SH-SY5Y (cell line): ENCODE data around the gene CCNA2.

Experiments
- GATA2 ChIP-seq: IDR thresholded peaks from 2 replicates; pipeline ENCODE4 v1.6.1; 2011; ENCODE audit warnings: mild to moderate bottlenecking, low read depth, low read length
- GATA3 ChIP-seq: IDR thresholded peaks from 2 replicates; pipeline ENCODE4 v1.6.1; 2011; ENCODE audit warnings: low read depth, mild to moderate bottlenecking, low read length, moderate library complexity

The CCNA2 gene

DNA sequence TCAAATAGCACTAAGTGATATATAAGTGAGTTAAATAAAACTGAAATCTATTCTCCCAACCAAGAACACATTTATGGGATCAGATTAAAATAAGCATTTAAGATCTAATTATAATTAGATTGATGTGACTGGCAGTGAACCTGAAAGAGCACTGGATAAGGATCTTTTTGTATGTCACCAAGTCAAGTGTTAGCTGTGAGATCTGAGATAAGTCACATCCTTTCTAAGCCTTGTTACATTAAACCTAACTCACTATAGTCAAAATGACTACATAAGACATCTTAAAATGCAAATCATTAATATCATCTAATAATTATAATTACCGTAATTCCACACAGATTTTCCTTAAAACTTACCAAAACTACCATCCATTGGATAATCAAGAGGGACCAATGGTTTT, 1.6 kb downstream of the CCNA2 start:
- no peak for TF ChIP-seq GATA3
- no peak for TF ChIP-seq GATA2

DNA sequence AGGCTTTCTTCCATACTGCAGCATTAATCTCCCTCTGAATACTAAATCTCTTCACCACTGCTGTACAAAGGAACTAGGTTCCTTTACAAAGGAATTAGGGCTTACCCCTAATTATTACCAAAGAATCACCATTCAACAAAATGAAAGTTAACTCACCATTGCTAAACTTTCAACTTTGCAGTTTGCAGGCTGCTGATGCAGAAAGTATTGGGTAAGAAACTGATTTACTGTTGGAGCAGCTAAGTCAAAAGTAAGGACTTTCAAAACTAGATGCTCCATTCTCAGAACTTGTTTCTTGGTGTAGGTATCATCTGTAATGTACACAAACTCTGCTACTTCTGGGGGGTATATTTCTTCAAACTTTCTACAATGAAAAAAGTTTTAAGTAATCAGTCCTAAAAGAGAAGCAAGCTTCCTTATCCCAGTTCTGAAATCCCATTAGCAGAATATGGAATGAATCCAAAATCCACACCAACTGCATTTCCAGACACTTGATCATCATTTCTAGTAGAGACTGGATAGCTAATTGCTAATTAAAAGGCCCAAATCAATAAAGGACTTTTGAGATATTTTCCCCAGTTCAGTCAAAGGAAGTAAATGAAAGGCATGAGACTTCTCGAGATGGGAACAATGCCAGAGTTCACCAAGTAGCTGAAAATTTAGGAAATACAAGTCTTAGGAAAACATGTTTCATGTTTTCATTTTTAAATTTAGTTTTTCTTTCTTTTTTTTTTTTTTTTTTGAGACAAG, 4.3 kb downstream of the CCNA2 start:
- TF ChIP-seq GATA3 (no peak), GATA2 (no peak)

DNA sequence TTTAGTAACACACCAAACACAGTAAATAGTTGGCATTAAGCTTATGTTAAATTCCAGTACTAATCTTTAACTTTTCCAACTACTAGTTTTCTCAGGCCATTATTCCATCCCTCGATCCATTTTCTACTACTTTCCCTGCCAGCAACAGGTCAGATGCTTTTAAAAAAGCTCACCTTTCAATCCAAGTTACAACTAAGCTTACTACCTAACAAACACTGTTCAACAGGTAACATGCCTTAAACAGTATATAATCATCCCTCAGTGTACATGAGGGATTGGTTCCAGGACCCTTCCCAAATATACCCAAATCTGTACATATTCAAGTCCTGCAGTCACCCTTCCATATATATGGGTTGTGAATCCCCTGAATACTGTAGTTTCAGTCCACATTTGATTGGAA, 5.5 kb downstream of the CCNA2 start:
- no peak for TF ChIP-seq GATA3
- no peak for TF ChIP-seq GATA2

DNA sequence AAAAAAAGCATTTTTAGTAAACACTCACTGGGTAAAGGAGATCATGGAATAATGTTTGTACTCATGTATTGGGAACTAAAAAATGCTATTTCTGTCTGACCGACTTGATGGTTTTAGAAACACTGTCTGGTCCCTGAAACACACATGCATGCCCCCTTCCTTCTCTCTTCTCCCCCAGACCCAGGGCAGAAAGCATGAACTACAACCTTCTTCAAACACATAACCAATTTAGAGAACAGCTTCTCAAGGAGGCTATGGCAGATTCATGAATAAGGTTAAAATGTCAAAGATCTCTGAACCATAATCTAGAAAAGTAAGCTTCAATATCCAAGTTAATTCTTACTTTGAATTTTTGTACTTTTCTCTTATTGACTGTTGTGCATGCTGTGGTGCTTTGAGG, 6.0 kb downstream of the CCNA2 start:
- TF ChIP-seq GATA3 (no peak), GATA2 (no peak)

DNA sequence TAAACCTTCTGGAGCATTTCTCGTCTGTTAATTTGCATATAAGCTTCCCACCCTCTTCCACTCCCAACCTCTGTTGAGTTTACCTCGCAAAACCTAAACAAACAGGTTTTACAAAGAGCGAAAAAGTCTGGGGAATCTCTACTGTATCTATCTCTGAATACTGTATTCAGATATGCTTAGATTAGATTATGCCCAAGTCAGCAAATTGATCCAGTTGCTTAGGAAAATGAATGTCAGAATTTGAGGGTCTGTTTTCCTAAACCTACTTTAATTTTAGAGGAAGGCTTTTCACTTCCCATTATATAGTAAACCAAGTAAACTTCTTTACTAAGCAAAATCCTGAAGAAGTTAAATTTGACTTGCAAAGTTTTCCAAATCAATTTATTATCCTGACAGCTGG, 6.7 kb downstream of the CCNA2 start:
- TF ChIP-seq GATA3 = no peak
- TF ChIP-seq GATA2 = no peak

DNA sequence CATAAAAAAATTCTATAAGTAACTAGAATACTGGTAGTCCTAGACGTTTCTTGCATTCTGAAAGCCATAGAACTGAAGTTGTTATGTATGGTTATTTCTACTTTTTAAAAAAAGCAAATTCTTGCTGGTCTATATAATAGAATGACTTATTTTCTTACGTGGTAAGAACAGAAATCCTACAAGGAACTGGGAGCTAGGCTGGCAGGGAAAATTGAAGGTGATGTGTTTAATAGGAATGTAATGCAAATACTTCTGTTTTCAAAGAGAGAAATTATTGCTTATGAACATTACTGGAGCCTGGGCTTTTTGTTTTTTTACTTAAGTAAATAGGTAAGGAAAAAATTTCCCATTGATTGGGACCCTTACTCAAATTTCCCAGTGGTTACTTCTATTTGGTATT, 8.9 kb downstream of the CCNA2 start:
- no peak for TF ChIP-seq GATA3
- no peak for TF ChIP-seq GATA2

DNA sequence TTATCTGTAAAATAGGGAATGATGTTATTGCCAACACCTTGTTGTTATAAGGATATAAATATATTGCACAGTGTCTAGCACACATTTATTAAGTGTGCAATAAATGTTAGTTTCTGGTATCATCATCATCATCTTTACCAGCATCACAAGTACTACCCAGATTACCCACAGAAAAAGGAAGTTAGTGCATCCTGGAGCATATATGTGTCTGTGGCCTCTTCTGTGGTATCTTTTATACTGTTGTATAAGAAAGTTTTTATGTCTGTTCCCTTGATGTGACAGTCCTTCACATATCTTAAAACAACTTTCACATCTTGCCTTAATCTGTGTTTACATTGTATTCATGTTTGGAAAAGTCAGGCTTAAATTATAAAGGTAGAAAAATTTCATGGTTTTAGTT, 12.6 kb downstream of the CCNA2 start:
- TF ChIP-seq GATA3 = no peak
- TF ChIP-seq GATA2 = no peak

DNA sequence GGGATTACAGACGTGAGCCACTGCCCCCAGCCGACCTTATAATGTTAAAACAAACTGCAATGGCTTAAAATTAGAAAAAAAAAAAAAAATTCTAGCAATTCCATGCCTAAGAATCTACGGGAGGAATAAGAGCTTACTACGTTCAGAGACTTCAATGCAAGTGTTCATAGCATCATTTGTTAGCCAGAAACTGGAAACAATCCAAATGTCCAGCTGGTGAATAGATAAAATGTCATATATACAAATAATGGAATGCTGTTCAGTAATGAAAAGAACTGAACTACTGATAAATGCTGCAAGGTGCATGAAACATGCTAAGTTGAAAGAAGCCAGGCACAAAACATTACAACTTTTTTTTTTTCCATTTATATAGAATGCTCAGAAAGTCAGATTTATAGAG, 17.3 kb downstream of the CCNA2 start:
- no peak for TF ChIP-seq GATA2
- no peak for TF ChIP-seq GATA3

DNA sequence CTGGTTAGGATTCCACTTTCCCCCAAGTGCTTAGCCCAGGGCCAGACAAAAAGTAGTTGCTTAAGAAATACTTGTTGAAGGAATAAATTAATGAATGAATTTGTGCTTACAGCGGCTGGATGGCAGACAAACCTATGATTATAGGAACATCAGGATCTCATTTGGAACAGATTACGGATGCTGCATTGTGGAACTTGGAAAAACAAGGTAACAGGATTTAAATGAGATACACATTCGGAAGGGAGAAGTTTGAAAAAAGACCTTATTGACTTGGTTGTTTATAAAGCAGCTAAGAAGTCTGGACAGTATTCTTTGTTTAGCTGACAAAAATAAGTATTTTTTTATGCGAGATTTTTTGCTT, 22.0 kb downstream of the CCNA2 start:
- TF ChIP-seq GATA2 (no peak), GATA3 (no peak)

DNA sequence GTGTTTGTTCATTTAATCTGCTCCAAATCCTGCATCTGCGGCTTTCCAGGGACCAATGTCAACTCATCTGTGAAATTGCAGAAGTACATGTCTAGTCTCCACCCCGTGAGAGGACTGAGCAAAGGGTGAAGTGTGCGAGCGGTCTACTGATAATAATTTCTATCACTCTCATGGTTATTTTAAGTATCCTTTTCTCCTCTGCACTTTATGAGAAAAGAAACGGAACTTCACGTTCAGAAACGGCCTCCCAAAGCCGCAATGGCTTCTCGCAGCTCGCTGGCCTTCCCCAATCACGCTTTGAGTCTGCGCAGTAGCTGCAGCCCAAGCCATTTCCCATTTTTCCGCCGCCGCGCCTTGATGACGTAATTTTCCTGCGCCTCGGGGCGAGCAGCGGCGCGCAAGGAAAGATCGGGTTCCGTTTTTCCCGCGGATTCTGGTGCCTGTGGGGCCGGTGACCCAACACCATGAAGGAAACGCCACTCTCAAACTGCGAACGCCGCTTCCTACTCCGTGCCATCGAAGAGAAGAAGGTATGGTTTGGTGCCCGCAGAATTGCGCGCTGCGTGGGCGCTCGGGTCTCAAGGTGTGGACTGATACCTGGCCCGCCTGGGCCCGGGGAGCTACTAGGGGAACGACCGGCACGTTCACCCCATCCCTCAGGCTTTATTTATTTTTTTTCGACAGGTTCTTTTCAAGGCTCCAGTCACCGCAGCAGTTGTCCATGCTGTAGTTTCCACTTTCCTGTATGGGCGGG, 22.5 kb downstream of the CCNA2 start, which contains the start of gene EXOSC9:
TSS of gene EXOSC9 (plus strand) at position 363 of the 754 bp plus-strand sequence. CDS start at position 465, 102 bp downstream.
- TF ChIP-seq GATA3 (no peak), GATA2 (no peak; the same call in 1 of the 2 replicates)

DNA sequence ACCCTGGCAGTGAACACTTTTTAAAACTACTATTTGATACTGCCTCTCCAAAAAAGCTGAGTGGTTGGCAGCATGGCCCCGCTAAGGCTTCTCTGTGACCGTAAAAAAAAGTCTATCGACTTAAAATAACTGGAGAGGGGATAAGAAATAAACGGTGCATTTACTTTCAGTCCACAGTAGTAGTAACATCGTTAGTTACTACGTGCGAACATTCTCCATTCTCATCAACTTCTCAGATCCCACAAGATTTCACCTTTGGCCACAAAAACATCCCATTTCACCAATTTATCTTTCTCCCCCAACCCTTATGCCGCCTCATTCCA, 23.1 kb downstream of the CCNA2 start:
- no peak for TF ChIP-seq GATA2
- no peak for TF ChIP-seq GATA3

DNA sequence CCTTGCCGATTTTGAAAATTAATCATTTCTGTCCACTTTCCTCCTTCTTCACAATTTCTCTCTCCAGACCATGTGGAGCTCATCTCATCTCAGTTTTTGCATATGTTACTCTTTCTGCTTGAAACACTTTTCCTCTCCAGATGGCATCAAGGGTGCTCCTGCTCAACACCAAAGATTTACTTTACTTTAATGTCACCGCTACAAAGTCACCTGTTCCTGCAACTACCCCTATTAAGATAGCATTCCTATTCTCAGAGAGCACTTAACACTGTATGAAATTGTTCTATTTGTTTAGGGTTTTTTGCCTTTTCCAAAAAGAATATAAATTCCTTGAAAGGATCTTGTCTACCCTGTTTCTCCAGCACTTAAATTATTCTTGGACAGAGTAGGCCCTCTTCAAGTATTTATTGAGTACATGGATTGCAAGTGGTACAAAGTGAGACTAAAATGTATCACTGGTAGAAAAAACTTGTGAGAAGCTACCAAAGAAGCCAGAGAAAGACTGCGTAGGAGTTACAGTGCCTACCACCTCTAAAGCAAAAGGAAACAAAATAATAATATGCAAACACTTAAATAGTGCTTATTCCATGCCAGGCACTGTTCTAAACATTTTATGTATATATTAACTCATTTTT, 23.7 kb downstream of the CCNA2 start:
- TF ChIP-seq GATA3 (no peak), GATA2 (no peak)

DNA sequence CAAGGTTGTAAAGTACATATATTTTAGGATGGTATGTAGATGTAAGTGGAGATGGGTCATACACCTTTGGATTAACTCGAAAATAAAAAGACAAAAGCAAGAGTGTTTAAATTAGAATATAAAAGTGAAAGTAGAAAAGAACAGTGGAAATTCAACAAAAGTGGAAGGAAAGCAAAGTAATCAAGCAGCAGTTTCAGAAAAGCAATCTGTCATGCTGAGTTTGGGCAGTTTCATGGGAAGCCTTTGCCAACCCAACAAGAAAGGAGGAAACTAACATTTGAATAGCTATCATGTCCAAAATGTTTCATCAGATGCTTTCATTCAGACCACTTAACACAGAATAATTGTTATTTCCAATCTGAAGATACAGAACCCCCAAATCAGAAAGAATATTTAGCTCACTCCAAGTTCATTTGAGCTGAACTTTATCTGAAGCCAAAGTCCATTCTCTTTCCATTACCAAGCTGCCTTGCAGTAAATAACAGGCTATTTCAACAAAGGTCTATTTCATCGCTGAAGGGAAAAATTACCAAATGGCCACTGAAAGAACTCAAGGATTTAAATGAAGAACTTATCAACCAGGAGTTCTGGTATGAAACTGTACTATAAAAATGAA, 24.4 kb downstream of the CCNA2 start:
- no peak for TF ChIP-seq GATA2
- no peak for TF ChIP-seq GATA3

DNA sequence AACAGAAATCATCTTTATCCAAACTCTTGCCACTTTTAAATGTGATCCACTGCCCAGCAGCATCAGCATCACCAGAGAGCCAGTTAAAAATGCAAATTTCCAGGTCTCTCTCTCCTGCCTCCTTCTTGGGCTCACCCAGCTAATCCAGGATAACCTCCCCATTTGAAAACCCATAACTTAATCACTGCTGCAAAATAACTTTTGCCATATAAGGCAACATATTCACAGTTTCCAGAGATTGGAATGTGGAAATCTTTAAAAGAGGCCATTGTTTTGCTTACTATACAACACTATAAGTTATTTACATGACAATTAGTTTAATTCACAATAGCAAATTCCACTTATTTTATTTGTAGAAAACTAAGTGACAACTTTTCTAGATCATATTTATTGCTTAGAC, 27.4 kb downstream of the CCNA2 start:
- TF ChIP-seq GATA3 = no peak
- TF ChIP-seq GATA2 = no peak
